Measurements from ENCODE around the gene NT5C3B. TPM values are rescaled to one million over a fixed set of nuclear protein-coding genes. Genes with fewer than 3 reads are reported as not detected.

Gene NT5C3B
- polyA plus RNA-seq, 1 of the 3 experiments (the other 2 are of a cell fraction): 87.4 TPM

- no peak overlapping the region for H3K4me2 ChIP-seq
- H3K9me3 ChIP-seq: no peaks in the 10 kb centered on the region
- H3F3A ChIP-seq (replicated peaks; ENCODE audit: insufficient read depth): peaks cover 21% of the 10 kb centered on the region
- no peaks in the 10 kb centered on the region for H3K36me3 ChIP-seq (replicated peaks in 1 of 2; ENCODE audit: control insufficient read depth in 1 of 2, insufficient read depth in 2 of 2, low read length in 1 of 2)
- no peaks in the 10 kb centered on the region for H3K9me2 ChIP-seq
- TF ChIP-seq ELF1 (IDR thresholded peaks at IDR 0.05) (no peak), USF1 (IDR thresholded peaks at IDR 0.05; ENCODE audit: borderline replicate concordance, low read depth) (no peak), MAX (IDR thresholded peaks at IDR 0.05; ENCODE audit: low read depth) (no peak), FOXJ3 (CRISPR knock-in tag; IDR thresholded peaks at IDR 0.05) (no peak), IRF3 (IDR thresholded peaks at IDR 0.05; ENCODE audit: low read depth, low read length) (no peak), SMC3 (IDR thresholded peaks at IDR 0.05; ENCODE audit: low read depth, low read length) (no peak)
- WGBS (ENCODE audit: low lambda C conversion rate): 100% methylated on average over 1 of the region's 1 CpG
- H3K4me3 ChIP-seq (ENCODE audit: low read depth in 2 of 2, low read length in 1 of 2): no peak overlapping the region
- H3K4me1 ChIP-seq (ENCODE audit: control insufficient read depth in 1 of 2, insufficient read depth in 2 of 2, low read depth in 1 of 2, low read length in 1 of 2): peaks cover 22 to 32% of the 10 kb centered on the region in 2 experiments
- ChIA-PET CTCF (interaction anchor here (0.7 to 1.0 kb wide), 3 partner anchors 9 to 32 kb away, joined by 3 to 4 read pairs (median 3); partner anchors contain the start of gene P3H4), POLR2A (no interaction called here)
- no peak overlapping the region for H3K9ac ChIP-seq
- no peaks in the 10 kb centered on the region for H3K79me2 ChIP-seq (ENCODE audit: insufficient read depth)
- no peak overlapping the region for H3K27ac ChIP-seq (ENCODE audit: low read depth in 2 of 2, low read length in 1 of 2)
- H2AFZ ChIP-seq (ENCODE audit: low read depth): no peak overlapping the region
- peaks cover 6% of the 10 kb centered on the region; the same call in 1 of the 2 replicates for H4K20me1 ChIP-seq (ENCODE audit: insufficient read depth)
- no peak for DNase-seq
- no peaks in the 10 kb centered on the region for H3K27me3 ChIP-seq (ENCODE audit: insufficient read depth)
Observed at GRCh38 chr17:41779954-41780353, 56.1 kb downstream of the NT5C3B start.

GRCh38 chr17:41777574-41778188 lies 58.4 kb downstream of the NT5C3B start:
- Histone ChIP-seq H3K4me3 (ENCODE audit: low read depth in 2 of 2, low read length in 1 of 2) (no peak overlapping the region), H3F3A (replicated peaks; ENCODE audit: insufficient read depth) (peaks cover 21% of the 10 kb centered on the region), H3K79me2 (ENCODE audit: insufficient read depth) (no peaks in the 10 kb centered on the region), H3K36me3 (replicated peaks in 1 of 2; ENCODE audit: control insufficient read depth in 1 of 2, insufficient read depth in 2 of 2, low read length in 1 of 2) (no peaks in the 10 kb centered on the region), H3K27me3 (ENCODE audit: insufficient read depth) (no peaks in the 10 kb centered on the region), H3K9me2 (no peaks in the 10 kb centered on the region), H3K9me3 (no peaks in the 10 kb centered on the region), H3K4me1 (ENCODE audit: control insufficient read depth in 1 of 2, insufficient read depth in 2 of 2, low read depth in 1 of 2, low read length in 1 of 2) (peaks cover 12 to 35% of the 10 kb centered on the region in 2 experiments), H3K9ac (no peak overlapping the region), H3K4me2 (peak overlapping the region; percentile 67; the same call in 1 of the 2 replicates), H3K27ac (ENCODE audit: low read depth in 2 of 2, low read length in 1 of 2) (peak overlapping the region; percentile 69 to 89), H4K20me1 (ENCODE audit: insufficient read depth) (peaks cover 6% of the 10 kb centered on the region; the same call in 1 of the 2 replicates), H2AFZ (ENCODE audit: low read depth) (no peak overlapping the region)
- CTCF ChIA-PET: interaction anchor here (0.6 to 2.8 kb wide), 11 partner anchors 9 to 182 kb away, joined by 3 to 23 read pairs (median 3); partner anchors contain the start of gene JUP
- POLR2A ChIA-PET: interaction anchor here (0.8 to 1.0 kb wide), 2 partner anchors 9 to 35 kb away, joined by 3 to 5 read pairs; partner anchors contain the start of genes FKBP10 and JUP
- WGBS (ENCODE audit: low lambda C conversion rate): 27% methylated on average over 12 of the region's 12 CpGs
- 0 out of 2 replicates have a peak, but pooled peaks have one; percentile 42 for TF ChIP-seq TEAD4 (IDR thresholded peaks at IDR 0.05; ENCODE audit: borderline replicate concordance, insufficient read depth)
- peak; percentile 50; the same call in 1 of the 2 replicates for TF ChIP-seq MAX (IDR thresholded peaks at IDR 0.05; ENCODE audit: low read depth)
- no peak for TF ChIP-seq CHD2 (IDR thresholded peaks at IDR 0.05; ENCODE audit: low read length, partially characterized antibody)
- no peak for TF ChIP-seq NRF1 (IDR thresholded peaks at IDR 0.05; ENCODE audit: low read depth, low read length)
- TF ChIP-seq FOXJ3 (CRISPR knock-in tag; IDR thresholded peaks at IDR 0.05): no peak
- peak; percentile 90 for TF ChIP-seq TCF12 (IDR thresholded peaks at IDR 0.05)
- no peak for TF ChIP-seq CTCF (IDR thresholded peaks at IDR 0.05)
- TF ChIP-seq FOSL2 (IDR thresholded peaks at IDR 0.05; ENCODE audit: borderline replicate concordance, low read depth): no peak
- peak; percentile 47; the same call in 1 of the 2 replicates for TF ChIP-seq POLR2AphosphoS5 (IDR thresholded peaks at IDR 0.05; ENCODE audit: low read depth, low read length)
- peak in 1 of 2 experiments; percentile 71; a peak in 1 of 4 replicates for TF ChIP-seq EP300 (IDR thresholded peaks at IDR 0.05; ENCODE audit: borderline replicate concordance in 1 of 2, low read depth in 1 of 2, low read length in 1 of 2)
- peak; percentile 92 for TF ChIP-seq NFIC (IDR thresholded peaks at IDR 0.05; ENCODE audit: borderline replicate concordance)
- TF ChIP-seq SMC3 (IDR thresholded peaks at IDR 0.05; ENCODE audit: low read depth, low read length): no peak
- TF ChIP-seq PBX3 (IDR thresholded peaks at IDR 0.05): peak; percentile 52
- peak; percentile 48; the same call in 1 of the 2 replicates for TF ChIP-seq RXRA (IDR thresholded peaks at IDR 0.05; ENCODE audit: borderline replicate concordance, low read depth)
- no peak; the same call in 1 of the 2 replicates for TF ChIP-seq ELF1 (IDR thresholded peaks at IDR 0.05)
- no peak for TF ChIP-seq GATA2 (CRISPR knock-in tag; IDR thresholded peaks at IDR 0.05)
- peak; percentile 35; the same call in 1 of the 2 replicates for TF ChIP-seq SIN3A (IDR thresholded peaks at IDR 0.05; ENCODE audit: borderline replicate concordance, low read depth, low read length)
- DNase-seq: peak; percentile 74

Data from SK-N-SH (cell line).